MCF 10A (cell line): ENCODE measurements around the gene RASA2. TPM values are rescaled to one million over a fixed set of nuclear protein-coding genes. Genes with fewer than 3 reads are reported as not detected.

Experiments used
- BruUV-seq: library from RNA; stranded (reverse); fragments of 400-500 nt; replicated peaks from 2 replicates; lab custom pipeline; 2021; lab: Mats Ljungman, UMichigan
- CTCF ChIA-PET: fragments of 300-600 bp; sonication (Branson Sonifier 250); formaldehyde crosslinking; extraction: SDS; loops from one replicate; lab custom pipeline; 2021; ENCODE audit warnings: antibody characterized with exemption, inconsistent platforms; lab: Yijun Ruan, JAX
- POLR2A ChIA-PET: fragments of 300-600, 350-650 bp; sonication (Branson Sonifier 250); formaldehyde crosslinking; extraction: SDS; loops from one replicate; lab custom pipeline; 2020; ENCODE audit warnings: antibody characterized with exemption, inconsistent platforms; lab: Yijun Ruan, JAX
- DNase-seq: peaks from one replicate; pipeline ENCODE4 v3.0.0-alpha.2; 2018; ENCODE audit not compliant: unreplicated experiment
- H3K27ac Mint-ChIP-seq: one replicate; pipeline ENCODE4 v1.8.0; 2022; ENCODE audit warnings: mild to moderate bottlenecking, low read depth, mixed read lengths; ENCODE audit not compliant: unreplicated experiment
- H3K27me3 Mint-ChIP-seq: one replicate; pipeline ENCODE4 v1.8.0; 2022; ENCODE audit warnings: mixed read lengths; ENCODE audit not compliant: insufficient read depth, unreplicated experiment
- H3K36me3 Mint-ChIP-seq: one replicate; pipeline ENCODE4 v1.8.0; 2022; ENCODE audit warnings: mild to moderate bottlenecking, moderate library complexity, mixed read lengths; ENCODE audit not compliant: insufficient read depth, unreplicated experiment
- H3K4me1 Mint-ChIP-seq: one replicate; pipeline ENCODE4 v1.8.0; 2022; ENCODE audit warnings: mixed read lengths; ENCODE audit not compliant: insufficient read depth, unreplicated experiment
- H3K4me3 Mint-ChIP-seq: one replicate; pipeline ENCODE4 v1.8.0; 2022; ENCODE audit warnings: mild to moderate bottlenecking, moderate library complexity, mixed read lengths; ENCODE audit not compliant: unreplicated experiment
- H3K9me3 Mint-ChIP-seq: one replicate; pipeline ENCODE4 v1.8.0; 2022; ENCODE audit warnings: mixed read lengths; ENCODE audit not compliant: unreplicated experiment
- intact Hi-C: fragments of 100-400 bp; cut with micrococcal nuclease; formaldehyde crosslinking; loops from 2 replicates; pipeline ENCODE4 v1.14.1; 2022
- total RNA-seq: library from RNA; stranded (reverse); gene quantifications from 2 replicates; pipeline ENCODE4 v1.2.3, GENCODE V29; 2022
- TF ChIP-seq, protein P1 (sequence below): fragments of 200-600 bp; IDR thresholded peaks from one replicate; pipeline ENCODE4 v1.8.0; 2022; ENCODE audit warnings: antibody characterized with exemption, mild to moderate bottlenecking; ENCODE audit not compliant: unreplicated experiment

Gene RASA2
- total RNA-seq, 1 experiment from 2014 or later: 19.5 TPM

DNA sequence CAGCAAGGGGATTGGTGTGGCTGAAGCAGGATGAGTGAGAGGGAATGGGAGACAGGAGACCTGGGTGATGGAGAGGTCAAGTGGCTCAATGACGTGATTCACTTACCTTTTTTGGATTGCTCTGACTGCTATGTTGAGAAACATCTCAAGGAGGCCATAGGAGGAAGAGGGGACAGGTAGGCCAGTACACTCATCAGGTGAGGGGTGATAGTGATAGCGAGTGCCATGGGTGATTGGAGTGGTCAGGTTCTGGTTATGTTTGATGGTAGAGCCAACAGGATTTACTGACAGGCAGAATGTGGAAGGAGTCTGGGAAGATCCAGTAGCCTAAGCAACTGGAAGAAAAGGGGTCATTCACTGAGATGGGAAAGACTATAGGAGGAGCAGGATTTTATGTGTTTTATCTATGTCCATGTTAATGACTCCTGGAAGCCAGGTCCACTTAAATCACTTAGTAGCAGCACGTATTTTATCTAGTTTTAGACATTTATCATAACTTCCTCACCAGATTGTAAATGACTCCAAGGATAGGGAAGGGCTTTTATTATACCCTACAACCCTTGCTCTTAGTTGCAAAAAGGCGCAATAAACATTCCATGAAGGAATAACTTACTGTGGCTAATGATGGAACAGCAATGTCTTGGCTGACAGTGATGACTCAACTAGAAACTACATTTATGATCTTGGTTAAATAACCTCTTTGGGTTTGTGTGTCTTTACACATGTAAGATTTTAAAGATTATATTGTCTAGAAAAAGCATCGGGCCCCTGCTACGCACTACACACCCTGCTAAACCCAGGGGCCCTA lies 131.5 kb downstream of the RASA2 start:
- no peak for DNase-seq
- CTCF ChIA-PET: interaction anchor here (0.5 kb wide), 1 partner anchor 30 kb away, joined by 3 read pairs; no protein-coding TSS in a partner anchor
- H3K27me3 Mint-ChIP-seq: no peaks in the 10 kb centered on the region
- H3K9me3 Mint-ChIP-seq: no peaks in the 10 kb centered on the region
- H3K4me1 Mint-ChIP-seq: no peaks in the 10 kb centered on the region
- POLR2A ChIA-PET: interaction anchor here (0.8 kb wide), 1 partner anchor 10 kb away, joined by 4 read pairs; no protein-coding TSS in a partner anchor
- TF ChIP-seq, protein P1, sequence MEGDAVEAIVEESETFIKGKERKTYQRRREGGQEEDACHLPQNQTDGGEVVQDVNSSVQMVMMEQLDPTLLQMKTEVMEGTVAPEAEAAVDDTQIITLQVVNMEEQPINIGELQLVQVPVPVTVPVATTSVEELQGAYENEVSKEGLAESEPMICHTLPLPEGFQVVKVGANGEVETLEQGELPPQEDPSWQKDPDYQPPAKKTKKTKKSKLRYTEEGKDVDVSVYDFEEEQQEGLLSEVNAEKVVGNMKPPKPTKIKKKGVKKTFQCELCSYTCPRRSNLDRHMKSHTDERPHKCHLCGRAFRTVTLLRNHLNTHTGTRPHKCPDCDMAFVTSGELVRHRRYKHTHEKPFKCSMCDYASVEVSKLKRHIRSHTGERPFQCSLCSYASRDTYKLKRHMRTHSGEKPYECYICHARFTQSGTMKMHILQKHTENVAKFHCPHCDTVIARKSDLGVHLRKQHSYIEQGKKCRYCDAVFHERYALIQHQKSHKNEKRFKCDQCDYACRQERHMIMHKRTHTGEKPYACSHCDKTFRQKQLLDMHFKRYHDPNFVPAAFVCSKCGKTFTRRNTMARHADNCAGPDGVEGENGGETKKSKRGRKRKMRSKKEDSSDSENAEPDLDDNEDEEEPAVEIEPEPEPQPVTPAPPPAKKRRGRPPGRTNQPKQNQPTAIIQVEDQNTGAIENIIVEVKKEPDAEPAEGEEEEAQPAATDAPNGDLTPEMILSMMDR: no peak
- peaks cover 19% of the 10 kb centered on the region for H3K36me3 Mint-ChIP-seq
- intact Hi-C loops: no loop called here
- no peak overlapping the region for H3K4me3 Mint-ChIP-seq
- no peak overlapping the region for H3K27ac Mint-ChIP-seq
- no TSS peak for BruUV-seq

DNA sequence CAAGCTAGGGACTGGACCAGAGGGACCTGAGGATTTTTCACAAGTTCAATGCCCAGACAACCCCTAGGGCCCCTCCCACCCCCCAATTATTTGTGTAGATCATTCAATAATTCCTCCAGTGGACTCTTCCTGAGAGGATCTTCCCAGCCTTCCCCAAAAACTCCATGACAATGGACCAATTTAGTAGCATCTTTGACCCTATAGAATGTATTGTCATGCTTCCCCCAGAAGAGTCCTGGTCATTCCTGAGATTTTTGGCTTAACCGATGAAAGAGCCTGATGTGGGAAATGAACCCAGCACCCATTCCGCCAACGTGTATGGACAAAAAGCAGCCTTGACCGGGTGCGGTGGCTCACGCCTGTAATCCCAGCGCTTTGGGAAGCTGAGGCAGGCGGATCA lies 132.1 kb downstream of the RASA2 start:
- ChIA-PET POLR2A (no interaction called here), CTCF (no interaction called here)
- DNase-seq: no peak
- Mint-ChIP-seq H3K27me3 (no peaks in the 10 kb centered on the region), H3K36me3 (peaks cover 18% of the 10 kb centered on the region), H3K4me1 (no peaks in the 10 kb centered on the region), H3K4me3 (no peak overlapping the region), H3K27ac (no peak overlapping the region), H3K9me3 (no peaks in the 10 kb centered on the region)
- no TSS peak for BruUV-seq
- TF ChIP-seq, protein P1: no peak
- intact Hi-C loops: no loop called here

DNA sequence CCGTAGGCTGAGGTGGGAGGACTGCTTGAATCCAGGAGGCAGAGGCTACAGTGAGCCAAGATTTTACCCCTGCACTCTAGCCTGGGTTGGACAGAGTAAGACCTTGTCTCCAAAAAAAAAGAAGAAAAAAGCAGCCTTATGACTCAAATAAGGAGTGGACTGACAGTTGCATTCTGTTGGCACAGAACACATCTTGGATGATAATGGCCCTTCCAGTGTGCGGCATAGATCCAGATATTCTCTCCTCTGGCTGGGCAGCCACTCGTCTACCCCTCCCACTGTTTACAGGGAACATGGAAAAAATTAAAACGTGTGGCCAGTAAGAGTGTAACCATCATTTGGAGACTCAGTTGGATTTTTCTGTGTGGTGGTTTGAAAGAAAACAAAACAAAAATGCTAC lies 132.6 kb downstream of the RASA2 start:
- H3K27ac Mint-ChIP-seq: no peak overlapping the region
- no peaks in the 10 kb centered on the region for H3K27me3 Mint-ChIP-seq
- no peaks in the 10 kb centered on the region for H3K9me3 Mint-ChIP-seq
- H3K4me3 Mint-ChIP-seq: no peak overlapping the region
- DNase-seq: no peak
- ChIA-PET CTCF (no interaction called here), POLR2A (no interaction called here)
- H3K4me1 Mint-ChIP-seq: no peaks in the 10 kb centered on the region
- BruUV-seq: no TSS peak
- peaks cover 18% of the 10 kb centered on the region for H3K36me3 Mint-ChIP-seq
- TF ChIP-seq, protein P1: no peak
- intact Hi-C loops: no loop called here

DNA sequence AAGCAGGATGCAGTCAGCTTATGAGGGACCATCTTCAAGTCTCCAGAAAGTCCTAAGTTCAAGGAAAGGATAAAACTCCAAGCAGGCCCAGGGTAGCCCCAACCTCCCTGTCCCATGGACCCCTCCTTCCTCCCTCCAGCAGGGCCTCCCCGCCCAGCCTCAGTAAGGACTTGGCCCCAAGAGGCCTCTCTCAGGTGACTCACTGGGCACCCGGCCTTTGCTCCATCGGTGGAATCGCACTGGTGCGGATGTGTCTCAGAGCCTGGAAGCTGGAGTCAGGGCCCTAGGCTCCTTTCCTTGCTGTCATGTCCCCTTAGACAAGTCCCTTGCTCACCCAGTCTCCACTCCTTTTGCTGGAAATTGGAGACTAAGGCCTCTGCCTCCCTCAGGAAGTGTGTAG lies 136.9 kb downstream of the RASA2 start:
- Mint-ChIP-seq H3K27me3 (no peaks in the 10 kb centered on the region), H3K4me3 (no peak overlapping the region), H3K4me1 (peaks cover 7% of the 10 kb centered on the region), H3K27ac (no peak overlapping the region), H3K9me3 (no peaks in the 10 kb centered on the region), H3K36me3 (no peaks in the 10 kb centered on the region)
- TF ChIP-seq, protein P1: no peak
- BruUV-seq: no TSS peak
- ChIA-PET CTCF (interaction anchor here (0.8 kb wide), 1 partner anchor 9 kb away, joined by 3 read pairs; no protein-coding TSS in a partner anchor), POLR2A (no interaction called here)
- intact Hi-C loops: no loop called here
- DNase-seq: no peak
